Fibroblast of mammary gland (primary cell): ENCODE measurements around the gene SCAF8.

Experiments
- DNase-seq: peaks from one replicate; pipeline ENCODE4 v3.0.0-alpha.2; 2010; ENCODE audit warnings: low read depth
- H3K4me3 ChIP-seq: 2 replicates; pipeline ENCODE4 v1.5.1; 2011; ENCODE audit warnings: low read depth, mild to moderate bottlenecking, low read length, moderate library complexity; ENCODE audit not compliant: control insufficient read depth
- TF ChIP-seq, protein P1 (sequence below): conservative IDR thresholded peaks from 2 replicates; pipeline ENCODE4 v1.5.1; 2011; ENCODE audit warnings: low read depth, low read length, inconsistent platforms; ENCODE audit not compliant: control insufficient read depth, insufficient read depth

Gene SCAF8

DNA sequence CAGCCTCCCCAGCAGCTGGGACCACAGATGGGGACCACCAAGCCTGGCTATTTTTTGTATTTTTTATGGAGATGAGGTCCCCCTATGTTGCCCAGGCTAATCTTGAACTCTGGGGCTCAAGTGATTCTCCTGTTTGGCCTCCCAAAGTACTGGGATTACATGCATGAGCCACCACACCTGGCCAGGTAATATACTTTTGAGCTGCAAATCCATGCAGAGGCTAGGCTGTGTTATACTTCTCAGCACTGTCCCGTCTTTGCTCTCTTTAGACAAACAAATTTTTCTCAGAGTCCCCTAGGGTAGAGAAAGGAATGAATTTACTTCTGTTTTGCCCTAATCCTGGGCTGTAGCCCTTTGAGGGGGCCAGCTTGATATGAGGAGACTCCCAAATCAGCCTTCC is 13.4 kb upstream of the SCAF8 start:
- DNase-seq, result no peak
- H3K4me3 ChIP-seq, result no peak overlapping the region
- TF ChIP-seq, protein P1, sequence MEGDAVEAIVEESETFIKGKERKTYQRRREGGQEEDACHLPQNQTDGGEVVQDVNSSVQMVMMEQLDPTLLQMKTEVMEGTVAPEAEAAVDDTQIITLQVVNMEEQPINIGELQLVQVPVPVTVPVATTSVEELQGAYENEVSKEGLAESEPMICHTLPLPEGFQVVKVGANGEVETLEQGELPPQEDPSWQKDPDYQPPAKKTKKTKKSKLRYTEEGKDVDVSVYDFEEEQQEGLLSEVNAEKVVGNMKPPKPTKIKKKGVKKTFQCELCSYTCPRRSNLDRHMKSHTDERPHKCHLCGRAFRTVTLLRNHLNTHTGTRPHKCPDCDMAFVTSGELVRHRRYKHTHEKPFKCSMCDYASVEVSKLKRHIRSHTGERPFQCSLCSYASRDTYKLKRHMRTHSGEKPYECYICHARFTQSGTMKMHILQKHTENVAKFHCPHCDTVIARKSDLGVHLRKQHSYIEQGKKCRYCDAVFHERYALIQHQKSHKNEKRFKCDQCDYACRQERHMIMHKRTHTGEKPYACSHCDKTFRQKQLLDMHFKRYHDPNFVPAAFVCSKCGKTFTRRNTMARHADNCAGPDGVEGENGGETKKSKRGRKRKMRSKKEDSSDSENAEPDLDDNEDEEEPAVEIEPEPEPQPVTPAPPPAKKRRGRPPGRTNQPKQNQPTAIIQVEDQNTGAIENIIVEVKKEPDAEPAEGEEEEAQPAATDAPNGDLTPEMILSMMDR, result no peak

- TF ChIP-seq, protein P1, result no peak
- peak; percentile 48 for DNase-seq
Observed at GRCh38 chr6:154721460-154721859, 11.8 kb upstream of the SCAF8 start.

DNA sequence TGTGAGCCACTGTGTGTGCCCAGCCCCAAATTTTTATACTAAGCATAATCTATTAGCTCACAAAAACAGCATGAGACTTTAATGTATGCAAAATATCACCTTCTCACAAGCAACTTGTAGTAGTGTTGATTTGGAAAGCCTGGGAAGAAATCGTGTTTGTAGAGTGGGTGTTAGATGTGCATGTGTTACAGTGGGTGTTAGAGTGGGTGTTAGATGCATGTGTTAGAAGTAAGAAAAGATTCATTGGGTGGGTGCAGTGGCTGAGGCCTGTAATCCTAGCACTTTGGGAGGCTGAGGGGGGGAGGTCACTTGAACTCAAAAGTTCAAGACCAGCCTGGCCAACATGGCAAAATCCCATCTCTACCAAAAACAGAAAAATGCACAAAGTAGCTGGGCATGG is 6.3 kb upstream of the SCAF8 start:
- TF ChIP-seq, protein P1, result no peak
- DNase-seq, result no peak

More at GRCh38 chr6:154721460-154721859, 11.8 kb upstream of the SCAF8 start:
- no peak overlapping the region for H3K4me3 ChIP-seq

DNA sequence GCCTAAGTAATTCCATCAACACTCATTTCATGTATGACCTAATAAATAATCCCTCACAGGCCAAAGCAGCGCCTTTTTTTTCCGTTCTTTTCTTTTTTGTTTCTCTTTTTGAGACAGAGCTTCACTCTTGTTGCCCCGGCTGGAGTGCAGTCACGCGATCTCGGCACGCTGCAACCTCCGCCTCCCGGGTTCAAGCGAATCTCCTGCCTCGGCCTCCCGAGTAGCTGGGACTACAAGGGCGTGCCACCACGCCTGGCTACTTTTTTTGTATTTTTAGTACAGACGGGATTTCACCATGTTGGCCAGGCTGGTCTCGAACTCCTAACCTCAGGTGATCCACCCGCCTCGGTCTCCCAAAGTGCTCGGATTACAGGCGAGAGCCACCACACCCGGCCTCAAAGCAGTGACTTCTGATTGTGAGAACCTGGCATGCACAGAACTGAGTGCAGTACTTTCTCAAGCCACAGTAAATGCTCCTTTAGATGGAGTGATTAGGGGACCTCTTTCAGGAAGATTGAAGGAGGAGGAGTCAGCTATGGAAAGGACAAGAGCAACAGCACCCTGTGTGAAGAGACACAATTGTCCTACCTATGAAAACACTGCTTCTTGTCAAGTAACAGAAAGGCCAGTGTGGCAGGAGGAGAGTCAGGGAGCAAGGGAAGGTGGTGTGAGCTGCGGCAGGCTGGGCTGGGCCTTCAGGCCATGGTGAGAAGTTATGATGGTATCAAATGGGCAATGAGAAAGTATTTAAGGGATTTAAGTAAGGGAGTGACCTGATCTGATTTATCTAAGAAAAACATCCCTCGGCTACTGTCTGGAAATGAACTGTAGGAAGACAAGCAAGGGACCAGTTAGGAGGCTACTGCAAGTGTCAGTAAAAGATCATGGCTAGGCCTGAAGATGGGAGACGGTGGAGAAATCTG is 1.7 kb upstream of the SCAF8 start:
- TF ChIP-seq, protein P1, result no peak
- H3K4me3 ChIP-seq, result no peak overlapping the region
- no peak for DNase-seq

More for the DNA sequence above, 6.3 kb upstream of the SCAF8 start:
- no peak overlapping the region for H3K4me3 ChIP-seq

DNA sequence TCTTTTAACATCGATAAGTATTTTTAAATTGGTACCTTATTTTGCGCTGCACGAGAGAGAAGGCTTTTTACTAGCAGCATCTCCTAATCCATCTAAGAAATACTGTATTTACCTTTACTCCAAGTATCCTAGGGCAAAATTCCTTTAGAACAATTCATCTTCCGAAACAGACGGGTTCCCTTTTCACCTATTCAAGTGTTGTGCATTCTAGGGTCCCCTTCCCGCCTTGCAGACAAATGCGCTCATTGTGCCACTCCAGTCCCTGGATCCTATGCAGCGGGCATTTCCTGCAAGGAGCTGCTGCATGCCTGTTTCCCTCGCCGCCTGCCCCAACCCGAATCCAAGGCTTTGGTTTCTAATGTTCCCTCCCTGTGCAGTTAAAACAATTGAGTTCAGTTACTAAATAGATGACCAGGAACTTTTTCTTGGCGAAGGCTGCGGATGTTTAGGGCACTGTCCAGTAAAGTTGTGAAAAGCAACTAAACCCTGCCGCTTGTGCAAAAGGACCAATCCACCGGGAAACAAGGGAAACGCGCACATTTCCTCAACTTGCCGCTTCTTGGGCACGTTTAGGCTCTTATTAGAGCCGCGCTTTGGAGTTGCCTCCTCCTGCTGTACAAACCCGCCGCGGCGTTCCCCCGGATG is 556 bp upstream of the SCAF8 start:
- DNase-seq, result peak; percentile 66
- TF ChIP-seq, protein P1, result no peak
- peak overlapping the region; percentile 56 for H3K4me3 ChIP-seq

DNA sequence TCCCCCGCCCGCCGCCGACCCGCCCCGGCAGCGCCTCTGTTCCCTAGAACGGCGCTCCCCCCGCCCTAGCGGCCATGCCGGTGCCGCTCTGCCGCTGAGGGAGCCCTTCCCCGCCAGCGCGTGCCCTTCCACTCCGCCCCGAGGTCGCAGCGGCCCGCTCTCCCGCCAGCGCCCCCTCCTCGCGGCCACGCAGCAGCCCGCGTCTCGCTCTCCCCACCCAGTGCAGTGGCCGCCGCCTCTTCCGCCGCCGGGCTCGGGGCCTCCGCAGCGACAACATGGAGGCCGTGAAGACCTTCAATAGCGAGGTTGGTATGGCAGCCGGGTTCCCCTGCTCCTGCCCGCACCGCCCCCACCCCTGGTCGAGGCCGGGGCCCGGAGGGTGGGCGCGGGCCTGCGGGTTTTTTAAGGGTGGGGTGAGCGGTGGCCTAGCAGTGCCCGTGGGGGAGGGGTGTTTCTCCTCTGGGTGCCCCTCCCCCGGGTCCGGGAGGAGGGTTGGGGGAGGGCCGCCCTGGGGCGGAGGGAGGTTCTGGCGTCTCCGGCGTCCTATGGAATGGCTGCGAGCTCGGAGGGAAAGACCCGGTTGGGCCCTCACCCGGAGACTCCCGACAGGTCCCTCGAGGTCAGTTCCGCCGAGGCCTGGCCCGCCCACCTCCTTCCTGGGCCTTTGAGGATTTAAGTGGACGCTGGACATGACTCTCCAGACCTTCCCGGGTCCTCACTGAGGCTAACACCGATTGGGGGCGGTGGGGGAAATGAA is 588 bp downstream of the SCAF8 start:
- DNase-seq, result peak; percentile 96
- TF ChIP-seq, protein P1, result no peak
- H3K4me3 ChIP-seq, result peak overlapping the region; percentile 58
